ENCODE results near the gene ABCA4.

ABCA4 gene

GRCh38 chr1:93969371-93969770 lies 151.6 kb downstream of the ABCA4 start:
- no peaks in the 10 kb centered on the region for H4K20me1 ChIP-seq (ENCODE audit: insufficient read depth, low read length)
- H3K9me3 ChIP-seq (ENCODE audit: insufficient read depth, low read length, severe bottlenecking), result no peaks in the 10 kb centered on the region
- no peak for DNase-seq
- no peak for ATAC-seq (ENCODE audit: insufficient read depth, low read depth)
- TF ChIP-seq EZH2 (IDR thresholded peaks at IDR 0.05; ENCODE audit: borderline replicate concordance, low read depth, low read length, severe bottlenecking) (no peak), CTCF (IDR thresholded peaks at IDR 0.05; ENCODE audit: borderline replicate concordance, extremely low read depth, low read length, poor library complexity, severe bottlenecking) (no peak)
- H3K4me3 ChIP-seq (ENCODE audit: low read depth in 1 of 2, low read length in 2 of 2), result no peak overlapping the region
- H2AFZ ChIP-seq (ENCODE audit: low read depth, low read length), result no peak overlapping the region
- no peaks in the 10 kb centered on the region for H3K4me1 ChIP-seq (ENCODE audit: insufficient read depth, low read length)
- H3K27me3 ChIP-seq (ENCODE audit: insufficient read depth, low read length, poor library complexity), result peaks cover 3% of the 10 kb centered on the region
- H3K9ac ChIP-seq (ENCODE audit: low read depth, low read length), result no peak overlapping the region
- H3K4me2 ChIP-seq (ENCODE audit: insufficient read depth, low read length), result no peak overlapping the region
- no peaks in the 10 kb centered on the region for H3K79me2 ChIP-seq (ENCODE audit: insufficient read depth, low read length)
- H3K36me3 ChIP-seq (ENCODE audit: insufficient read depth, low read length), result no peaks in the 10 kb centered on the region
- H3K27ac ChIP-seq (ENCODE audit: low read length), result no peak overlapping the region

GRCh38 chr1:93967306-93967705 lies 153.6 kb downstream of the ABCA4 start:
- no peak overlapping the region for H3K9ac ChIP-seq (ENCODE audit: low read depth, low read length)
- no peaks in the 10 kb centered on the region for H4K20me1 ChIP-seq (ENCODE audit: insufficient read depth, low read length)
- H3K79me2 ChIP-seq (ENCODE audit: insufficient read depth, low read length), result no peaks in the 10 kb centered on the region
- peaks cover 3% of the 10 kb centered on the region for H3K27me3 ChIP-seq (ENCODE audit: insufficient read depth, low read length, poor library complexity)
- no peak overlapping the region for H3K4me2 ChIP-seq (ENCODE audit: insufficient read depth, low read length)
- ATAC-seq (ENCODE audit: insufficient read depth, low read depth) (no peak), DNase-seq (no peak)
- no peak overlapping the region for H2AFZ ChIP-seq (ENCODE audit: low read depth, low read length)
- no peak overlapping the region for H3K27ac ChIP-seq (ENCODE audit: low read length)
- no peaks in the 10 kb centered on the region for H3K9me3 ChIP-seq (ENCODE audit: insufficient read depth, low read length, severe bottlenecking)
- no peaks in the 10 kb centered on the region for H3K4me1 ChIP-seq (ENCODE audit: insufficient read depth, low read length)
- TF ChIP-seq EZH2 (IDR thresholded peaks at IDR 0.05; ENCODE audit: borderline replicate concordance, low read depth, low read length, severe bottlenecking), result no peak
- TF ChIP-seq CTCF (IDR thresholded peaks at IDR 0.05; ENCODE audit: borderline replicate concordance, extremely low read depth, low read length, poor library complexity, severe bottlenecking), result no peak
- no peak overlapping the region for H3K4me3 ChIP-seq (ENCODE audit: low read depth in 1 of 2, low read length in 2 of 2)
- H3K36me3 ChIP-seq (ENCODE audit: insufficient read depth, low read length), result no peaks in the 10 kb centered on the region

DNA sequence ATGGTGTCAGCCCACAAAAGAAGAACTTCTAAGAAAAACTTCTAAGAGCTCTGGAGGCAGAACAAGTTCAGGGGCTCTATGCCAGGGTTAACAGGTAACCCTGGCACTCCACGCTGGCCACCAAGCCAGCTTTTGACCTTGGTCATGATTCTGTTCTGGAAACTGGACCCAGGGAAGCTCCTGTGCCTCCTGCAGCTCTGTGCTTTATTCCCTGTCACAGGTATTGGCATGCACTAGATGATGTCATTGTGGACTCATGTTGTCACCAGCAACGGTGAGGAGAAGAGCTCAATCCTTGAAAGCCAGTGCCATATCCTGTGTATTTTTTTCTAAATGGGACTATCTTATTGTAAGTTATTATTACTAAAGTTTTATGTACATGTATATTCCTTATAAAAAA lies 155.1 kb downstream of the ABCA4 start:
- no peak overlapping the region for H3K9ac ChIP-seq (ENCODE audit: low read depth, low read length)
- H3K4me2 ChIP-seq (ENCODE audit: insufficient read depth, low read length), result no peak overlapping the region
- no peak for DNase-seq
- no peaks in the 10 kb centered on the region for H3K4me1 ChIP-seq (ENCODE audit: insufficient read depth, low read length)
- ATAC-seq (ENCODE audit: insufficient read depth, low read depth), result no peak
- no peak overlapping the region for H3K27ac ChIP-seq (ENCODE audit: low read length)
- no peaks in the 10 kb centered on the region for H3K9me3 ChIP-seq (ENCODE audit: insufficient read depth, low read length, severe bottlenecking)
- H3K36me3 ChIP-seq (ENCODE audit: insufficient read depth, low read length), result no peaks in the 10 kb centered on the region
- no peak overlapping the region for H3K4me3 ChIP-seq (ENCODE audit: low read depth in 1 of 2, low read length in 2 of 2)
- H2AFZ ChIP-seq (ENCODE audit: low read depth, low read length), result no peak overlapping the region
- peaks cover 3% of the 10 kb centered on the region for H3K27me3 ChIP-seq (ENCODE audit: insufficient read depth, low read length, poor library complexity)
- TF ChIP-seq EZH2 (IDR thresholded peaks at IDR 0.05; ENCODE audit: borderline replicate concordance, low read depth, low read length, severe bottlenecking) (no peak), CTCF (IDR thresholded peaks at IDR 0.05; ENCODE audit: borderline replicate concordance, extremely low read depth, low read length, poor library complexity, severe bottlenecking) (no peak)
- no peaks in the 10 kb centered on the region for H3K79me2 ChIP-seq (ENCODE audit: insufficient read depth, low read length)
- no peaks in the 10 kb centered on the region for H4K20me1 ChIP-seq (ENCODE audit: insufficient read depth, low read length)

DNA sequence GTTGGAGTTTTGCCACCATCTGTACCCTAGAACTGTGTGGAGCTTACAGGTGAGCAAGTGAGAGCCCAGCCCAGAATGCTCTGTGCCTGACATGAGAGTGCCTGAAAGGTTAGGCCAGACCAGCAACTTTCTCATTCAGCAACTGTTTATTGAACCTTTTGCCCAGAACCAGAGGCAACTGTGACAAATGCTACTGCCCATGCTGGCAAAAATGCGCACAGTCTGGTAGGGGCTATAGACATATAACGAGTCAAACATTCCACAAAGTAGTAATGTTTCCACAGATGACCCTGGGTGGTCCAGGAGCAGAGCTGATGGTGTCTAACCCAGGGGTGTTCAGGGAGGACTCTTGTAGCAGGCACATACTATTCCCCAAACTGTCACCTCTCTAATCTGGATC lies 155.7 kb downstream of the ABCA4 start:
- Histone ChIP-seq H3K4me1 (ENCODE audit: insufficient read depth, low read length) (no peaks in the 10 kb centered on the region), H4K20me1 (ENCODE audit: insufficient read depth, low read length) (no peaks in the 10 kb centered on the region), H3K36me3 (ENCODE audit: insufficient read depth, low read length) (no peaks in the 10 kb centered on the region), H3K4me2 (ENCODE audit: insufficient read depth, low read length) (no peak overlapping the region), H3K9me3 (ENCODE audit: insufficient read depth, low read length, severe bottlenecking) (no peaks in the 10 kb centered on the region), H3K9ac (ENCODE audit: low read depth, low read length) (no peak overlapping the region), H3K79me2 (ENCODE audit: insufficient read depth, low read length) (no peaks in the 10 kb centered on the region), H3K4me3 (ENCODE audit: low read depth in 1 of 2, low read length in 2 of 2) (no peak overlapping the region), H2AFZ (ENCODE audit: low read depth, low read length) (no peak overlapping the region), H3K27me3 (ENCODE audit: insufficient read depth, low read length, poor library complexity) (peaks cover 3% of the 10 kb centered on the region), H3K27ac (ENCODE audit: low read length) (no peak overlapping the region)
- DNase-seq (no peak), ATAC-seq (ENCODE audit: insufficient read depth, low read depth) (no peak)
- no peak for TF ChIP-seq EZH2 (IDR thresholded peaks at IDR 0.05; ENCODE audit: borderline replicate concordance, low read depth, low read length, severe bottlenecking)
- TF ChIP-seq CTCF (IDR thresholded peaks at IDR 0.05; ENCODE audit: borderline replicate concordance, extremely low read depth, low read length, poor library complexity, severe bottlenecking), result no peak

Measured in DND-41 (cell line).